Stimulated activated CD4-positive, alpha-beta T cell treated with anti-CD3 and anti-CD28 coated beads, Interleukin-2, amount 100 ng/mL, for 48 hours (primary cell): ENCODE results near the gene EPS15.
"Not testable (repeated sequence)": the region's sequence is repeated elsewhere in the genome, so short reads cannot be mapped to it uniquely, and the experiment has no call there.

Experiments
- DNase-seq, 2 donors: peaks; one replicate each; pipeline ENCODE4 v3.0.0-alpha.2; 2020

The EPS15 gene

DNA sequence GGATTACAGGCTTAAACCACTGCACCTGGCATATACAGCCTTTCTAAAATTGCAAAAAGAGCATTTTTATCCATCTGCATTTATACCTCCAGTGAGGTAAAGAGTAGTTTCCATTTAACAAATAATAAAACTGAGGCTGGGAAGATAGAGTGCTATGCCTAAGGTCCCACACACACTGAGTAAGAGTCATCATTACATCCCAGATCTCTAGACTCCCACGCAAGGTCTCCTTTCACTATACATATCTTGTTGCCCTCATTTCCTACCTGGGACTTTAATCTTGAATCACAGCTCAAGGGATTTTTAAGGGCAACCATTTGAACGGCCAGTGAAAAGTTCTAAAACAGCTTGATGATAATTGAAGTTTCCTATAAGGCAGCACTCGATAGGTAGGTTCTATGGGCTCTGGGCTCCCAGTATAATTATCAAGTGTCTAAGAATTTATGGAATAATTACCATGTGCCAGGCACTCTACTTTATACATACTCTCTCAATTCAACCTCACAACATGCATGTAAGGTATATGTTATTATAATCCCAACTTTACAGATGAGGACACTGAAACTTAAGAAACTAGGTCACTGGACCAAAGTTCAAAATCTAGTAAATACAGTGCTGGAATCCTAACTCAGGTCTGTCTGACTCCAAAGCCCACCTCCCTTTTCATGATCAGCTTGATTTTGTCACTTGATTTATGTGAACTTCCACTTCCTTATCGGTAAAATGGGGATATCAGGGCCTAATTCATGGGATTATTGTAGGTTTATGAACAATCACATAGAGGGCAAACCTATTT, 23.3 kb upstream of the EPS15 start:
- no peak for DNase-seq

DNA sequence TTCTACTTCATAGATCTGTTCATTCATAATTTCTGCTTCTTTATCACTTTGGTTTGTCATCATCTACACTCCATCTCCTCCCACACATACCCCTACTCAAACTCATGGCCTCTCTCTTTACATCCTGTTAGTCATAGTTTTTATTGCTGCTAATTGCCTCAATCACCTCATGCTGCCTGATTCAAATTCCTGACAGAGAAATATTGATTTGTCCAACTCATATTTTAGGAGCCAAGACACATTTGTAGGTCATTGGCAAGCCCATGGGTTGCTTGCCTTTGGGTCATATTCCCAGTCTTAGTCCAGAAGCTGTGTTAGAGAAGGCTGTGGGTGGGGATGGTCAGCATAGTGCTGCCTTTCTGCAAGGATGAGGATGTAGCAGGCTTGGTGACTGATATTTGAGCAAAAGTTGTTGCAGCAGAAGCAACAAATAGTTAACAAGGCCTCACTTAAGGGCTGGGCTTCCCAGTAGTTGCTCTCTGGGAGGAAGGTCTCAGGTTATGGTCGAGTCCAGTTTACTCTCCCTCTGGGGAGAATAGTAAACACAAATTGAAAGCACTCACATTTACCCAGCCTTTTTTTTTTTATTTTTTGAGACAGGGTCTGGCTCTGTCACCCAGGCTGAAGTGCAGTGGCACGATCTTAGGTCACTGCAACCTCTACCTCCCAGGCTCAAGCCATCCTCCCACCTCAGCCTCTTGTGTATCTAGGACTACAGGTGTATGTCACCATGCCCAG, 22.4 kb upstream of the EPS15 start:
- DNase-seq = no peak

DNA sequence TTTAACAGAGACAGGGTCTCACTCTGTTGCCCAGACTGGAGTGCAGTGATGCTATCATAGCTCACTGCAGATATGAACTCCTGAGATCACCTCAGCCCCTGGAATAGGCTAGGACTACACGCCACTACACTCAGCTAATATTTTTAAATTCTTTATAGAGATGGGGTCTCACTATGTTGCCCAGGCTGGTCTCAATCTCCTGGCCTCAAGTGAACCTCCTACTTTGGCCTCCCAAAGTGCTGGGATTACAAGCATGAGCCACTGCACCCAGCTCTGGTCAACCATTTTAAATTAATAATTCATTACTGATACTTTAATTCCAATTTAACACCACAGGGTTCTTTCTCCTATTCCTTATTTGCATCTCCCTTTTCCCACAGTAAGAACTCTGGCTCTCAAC, 18.5 kb upstream of the EPS15 start:
- no peak for DNase-seq

DNA sequence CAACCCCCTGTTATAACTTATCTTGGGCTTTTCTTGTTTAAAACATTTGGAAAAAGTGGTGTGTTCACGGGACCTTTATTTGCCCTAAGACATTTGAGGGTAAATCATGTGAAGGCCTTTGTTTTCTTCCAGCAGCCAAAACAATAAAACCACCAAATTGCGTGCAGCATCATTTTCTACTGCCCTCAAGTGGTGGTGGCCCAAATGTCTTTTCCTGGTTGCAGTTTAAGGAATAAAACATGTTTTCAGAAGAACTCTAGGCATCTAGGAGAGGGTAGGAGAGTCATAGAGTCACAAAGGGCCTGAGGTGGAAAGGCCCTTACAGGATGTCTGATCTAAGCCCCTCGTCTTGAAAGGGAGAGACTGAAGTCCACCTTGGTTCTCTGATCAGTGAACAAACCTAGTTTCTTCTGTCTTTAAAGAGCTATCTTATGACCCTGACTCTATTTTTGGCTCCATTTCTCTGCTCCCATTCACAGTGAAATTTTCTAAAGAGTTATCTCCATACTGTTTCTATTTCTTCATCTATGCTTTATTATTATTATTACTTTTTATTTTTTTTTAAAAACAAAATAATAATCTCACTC, 16.0 kb upstream of the EPS15 start:
- DNase-seq = no peak

DNA sequence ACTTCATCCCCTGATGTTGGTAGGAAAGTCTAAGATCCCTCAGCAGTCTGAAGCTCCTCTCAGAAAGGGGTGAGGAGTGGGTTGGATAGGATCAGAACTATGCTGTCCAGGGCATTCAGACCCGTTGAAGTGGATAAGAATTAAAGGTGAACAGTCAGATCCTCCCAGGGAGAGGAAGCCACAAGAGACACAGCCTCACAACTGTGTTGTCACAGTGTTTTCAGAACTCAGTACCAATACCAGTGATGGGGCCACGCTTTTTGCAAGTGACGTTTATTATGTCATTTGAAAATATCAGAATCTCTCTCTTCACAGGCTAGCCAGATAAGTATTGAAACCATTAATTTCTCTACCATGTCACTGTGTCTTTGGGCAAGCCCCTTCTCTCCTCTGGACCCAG, 15.4 kb upstream of the EPS15 start:
- no peak for DNase-seq

DNA sequence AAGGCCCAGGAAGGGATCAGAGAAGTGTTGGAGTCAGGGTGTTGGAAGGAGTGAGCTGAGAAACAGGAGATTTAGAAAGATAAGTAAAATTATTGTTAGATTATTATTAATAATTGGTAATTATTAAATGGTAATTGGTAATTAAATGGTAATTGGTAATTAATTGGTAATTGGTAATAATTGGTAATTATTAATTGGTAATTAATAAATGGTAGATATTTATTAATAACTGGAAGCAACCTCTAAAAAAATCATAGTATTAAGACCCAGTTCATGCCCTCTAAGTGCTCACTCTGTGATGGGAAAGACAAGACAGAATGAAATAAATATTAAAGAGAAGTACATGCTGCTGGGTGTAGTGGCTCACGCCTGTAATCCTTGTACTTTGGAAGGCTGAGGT, 13.8 kb upstream of the EPS15 start:
- no peak for DNase-seq

DNA sequence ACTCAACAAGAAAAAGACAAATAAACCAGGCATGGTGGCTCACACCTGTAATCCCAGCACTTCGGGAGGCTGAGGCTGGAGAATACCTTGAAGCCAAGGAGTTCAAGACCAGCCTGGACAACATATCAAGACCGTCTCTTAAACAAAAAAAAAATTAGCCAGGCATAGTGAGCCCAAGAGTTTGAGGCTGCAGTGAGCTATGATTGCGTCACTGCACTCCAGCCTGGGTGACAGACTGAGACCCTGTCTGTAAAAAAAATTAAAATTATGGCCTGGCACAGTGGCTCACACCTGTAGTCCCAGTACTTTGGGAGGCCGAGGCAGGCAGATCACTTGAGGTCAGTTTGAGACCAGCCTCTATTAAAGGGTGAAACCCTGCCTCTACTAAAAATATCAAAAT, 11.4 kb upstream of the EPS15 start:
- not testable (repeated sequence) for DNase-seq

DNA sequence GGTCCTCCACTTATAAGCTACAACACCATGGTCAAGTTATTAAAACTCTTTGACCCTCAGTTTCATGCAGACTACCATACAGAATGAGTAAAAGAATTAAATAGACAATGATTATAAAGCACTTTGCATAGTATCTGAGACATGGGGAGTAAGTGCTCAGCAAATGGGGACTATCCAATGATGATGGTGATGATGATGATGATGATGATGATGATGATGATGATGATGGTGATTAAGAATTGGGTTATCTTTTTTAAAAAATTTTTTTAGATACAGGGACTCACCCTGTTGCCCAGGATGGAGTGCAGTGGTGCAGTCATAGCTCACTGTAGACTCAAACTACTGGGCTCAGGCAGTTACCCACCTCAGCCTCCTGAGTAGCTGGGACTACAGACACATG, 8.1 kb upstream of the EPS15 start:
- no peak for DNase-seq

DNA sequence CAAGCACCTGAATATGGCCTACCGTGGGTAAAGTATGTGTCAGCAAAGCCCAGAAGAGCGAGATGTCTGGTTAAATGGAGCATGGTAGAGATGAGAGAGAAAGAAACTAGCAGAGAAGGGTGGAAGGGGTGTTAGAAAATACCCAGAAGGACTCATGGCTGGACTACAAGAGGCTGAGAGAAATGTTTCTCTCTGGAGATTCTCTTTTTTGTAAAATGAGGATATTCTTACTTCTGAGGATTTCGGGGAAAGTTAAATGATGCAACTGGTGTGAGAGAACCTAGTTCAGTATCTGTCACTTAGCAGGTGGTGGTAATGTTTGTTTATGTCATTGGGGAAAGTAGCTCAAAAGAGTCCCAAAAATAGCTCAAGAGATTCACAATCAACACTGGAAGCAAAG, 7.2 kb upstream of the EPS15 start:
- DNase-seq = no peak

DNA sequence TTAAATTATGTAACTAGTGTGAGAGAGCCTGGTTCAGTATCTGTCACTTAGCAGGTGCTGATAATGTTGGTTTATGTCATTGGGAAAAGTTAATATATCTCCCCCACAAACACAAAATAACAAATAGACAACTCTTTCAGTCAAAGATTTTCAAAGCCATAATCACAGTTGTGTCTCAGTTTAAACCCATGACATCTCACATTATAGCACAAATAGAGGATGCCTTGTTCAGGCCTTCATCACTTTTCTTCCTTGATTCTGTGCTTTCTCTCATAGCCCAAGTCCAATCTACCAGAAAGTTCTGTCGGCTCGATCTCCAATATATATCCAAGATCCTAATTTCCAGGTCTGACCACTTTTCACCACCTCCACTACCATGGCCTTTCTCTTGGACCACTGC, 6.2 kb upstream of the EPS15 start:
- DNase-seq = no peak

DNA sequence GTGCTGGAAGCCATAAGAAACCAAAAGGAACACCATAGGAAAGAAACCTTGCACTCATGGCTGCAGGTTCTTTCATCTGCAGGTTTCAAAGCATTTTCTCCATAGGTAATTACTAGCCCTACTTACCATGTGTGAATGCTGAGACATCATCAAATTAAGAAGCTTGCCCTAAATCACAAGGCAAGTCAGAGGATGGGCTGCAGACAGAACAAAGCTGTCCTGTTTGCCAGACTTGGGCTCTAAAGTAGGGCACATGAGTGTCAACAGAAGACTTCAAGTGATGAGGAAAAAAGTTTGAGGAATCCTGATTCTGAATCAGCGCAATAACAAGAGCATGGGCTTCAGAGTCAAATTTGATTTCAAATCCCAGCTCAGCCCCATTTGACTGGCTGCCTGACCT, 5.8 kb upstream of the EPS15 start:
- no peak for DNase-seq

DNA sequence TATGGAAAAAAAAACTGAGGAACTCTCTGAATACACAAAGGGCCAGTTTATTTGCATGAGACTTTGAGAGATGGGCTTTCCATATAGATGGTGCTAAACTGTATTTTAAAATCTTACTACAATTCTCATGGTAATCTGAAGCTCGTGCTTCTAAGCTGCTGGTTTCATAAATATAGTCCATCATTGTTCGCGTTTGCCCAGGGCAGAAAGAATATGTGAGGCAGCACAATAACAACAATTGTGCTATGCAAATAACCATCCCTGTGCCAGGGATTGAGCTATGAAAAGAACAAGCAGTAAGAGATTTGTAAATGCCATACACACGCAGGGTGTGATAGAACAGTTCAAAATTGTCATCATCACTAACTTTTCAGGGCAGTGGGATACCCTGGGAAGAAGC, 4.9 kb upstream of the EPS15 start:
- no peak for DNase-seq

DNA sequence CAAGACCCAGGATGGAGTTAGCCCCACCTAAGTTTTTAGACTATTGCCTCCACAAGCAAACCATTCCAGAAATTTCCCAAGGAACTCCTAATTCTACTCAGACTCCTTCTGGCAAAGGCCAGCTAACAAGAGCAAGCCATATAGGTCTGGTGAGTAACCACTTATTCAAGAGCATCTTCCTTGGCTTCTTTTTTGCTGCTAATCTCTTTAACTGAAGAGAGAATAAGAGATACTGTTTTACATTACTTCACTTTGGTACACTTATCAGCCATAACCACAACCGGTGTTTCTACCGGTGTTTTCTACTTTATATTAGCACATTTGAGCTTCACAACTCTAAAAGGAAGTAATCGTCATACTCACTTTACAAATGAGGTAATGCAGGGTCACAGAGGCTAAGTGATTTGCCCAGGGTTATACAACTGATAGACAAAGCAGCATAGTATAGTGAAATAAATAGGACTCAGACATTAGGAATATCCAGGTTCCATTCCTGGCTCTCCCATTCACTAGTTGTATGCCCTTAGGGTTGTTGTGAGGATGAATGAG, 1.7 kb upstream of the EPS15 start:
- DNase-seq = no peak

DNA sequence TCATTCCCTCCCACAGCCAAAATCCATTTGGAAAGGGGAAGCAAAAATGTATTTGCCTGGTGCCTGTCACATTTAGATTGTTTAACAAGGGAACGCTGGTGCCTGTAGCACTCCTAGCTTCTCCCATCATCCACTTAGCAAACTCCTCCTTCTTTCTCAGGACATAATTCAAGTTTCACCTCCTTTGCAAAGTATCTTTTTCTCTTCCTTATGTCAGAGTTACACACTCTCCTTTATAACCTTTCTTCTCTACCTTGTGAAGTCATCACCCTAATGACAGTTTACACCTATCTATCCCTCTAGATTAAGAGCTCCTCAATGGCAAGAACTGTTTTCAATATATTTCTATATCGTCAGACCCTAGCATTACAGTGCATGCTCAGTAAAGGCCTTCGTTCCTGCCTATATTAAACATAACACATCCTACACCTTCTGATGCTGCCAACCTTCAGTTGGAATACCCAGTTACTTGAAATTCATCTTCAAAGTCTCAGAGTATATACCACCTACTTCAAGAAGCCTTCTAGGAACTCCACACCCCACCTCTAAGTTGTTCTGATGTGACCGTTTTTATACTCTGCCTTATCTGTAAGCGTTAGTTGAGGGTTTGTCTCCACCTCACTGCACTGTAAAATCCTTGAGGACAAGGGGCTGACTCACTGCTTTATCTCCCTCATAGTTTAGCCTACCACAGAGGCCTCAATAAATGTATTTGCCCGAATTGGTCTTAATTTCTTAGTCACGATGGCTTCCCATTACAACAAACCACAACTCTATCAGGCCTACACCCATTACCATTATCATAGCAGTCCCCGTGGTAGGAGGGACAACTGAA, 1.0 kb upstream of the EPS15 start:
- DNase-seq = no peak

DNA sequence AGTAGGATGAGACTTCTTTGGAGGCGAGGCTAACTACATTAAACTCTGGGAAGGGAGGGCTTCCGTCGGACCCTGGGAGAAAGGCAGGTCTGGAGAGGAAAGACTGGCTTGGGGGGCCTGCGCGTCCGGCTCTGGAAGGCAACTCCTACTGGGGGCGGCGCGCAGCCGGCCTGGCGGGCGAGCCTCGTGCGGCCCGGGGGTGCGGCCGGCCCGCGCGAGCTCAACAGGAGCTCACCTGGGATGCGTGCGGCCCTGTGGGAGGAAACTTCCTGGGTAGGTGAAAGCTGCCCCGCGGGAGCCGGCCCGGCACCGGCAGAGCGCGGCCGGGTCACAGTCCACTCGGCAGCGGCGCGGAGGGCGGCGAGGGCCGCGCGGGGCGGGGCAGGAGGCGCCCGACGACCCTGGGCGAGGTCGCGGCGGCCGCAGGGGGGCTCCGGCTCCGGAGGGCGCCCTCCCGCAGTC, 449 bp downstream of the EPS15 start:
- DNase-seq = peak; percentile 36

DNA sequence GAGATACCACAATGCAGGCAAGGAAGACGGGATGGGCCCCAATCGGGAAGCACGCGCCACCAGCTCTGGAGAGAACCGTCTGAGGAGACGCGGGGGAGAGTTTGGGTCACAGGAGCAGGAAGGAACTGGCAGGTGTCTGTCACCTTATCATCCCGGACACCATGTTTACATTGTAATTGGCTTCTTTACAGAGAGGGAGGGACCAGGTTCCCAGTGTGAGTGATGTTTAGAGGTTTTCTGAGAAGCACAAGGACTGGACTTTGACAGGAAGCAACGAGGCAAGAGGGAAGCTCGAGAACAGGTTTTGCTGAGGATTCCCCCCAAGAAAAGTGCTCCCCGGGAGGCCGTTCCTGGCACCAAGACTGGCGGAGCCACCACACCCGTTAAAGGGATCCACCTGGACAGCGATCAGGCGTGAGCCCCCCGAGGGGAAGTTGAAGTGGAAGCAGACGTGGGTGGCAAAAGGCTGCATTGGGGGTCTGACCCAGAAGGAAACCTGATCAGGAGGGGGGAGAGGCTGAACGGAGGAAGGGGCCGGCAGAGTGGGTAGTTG, 957 bp downstream of the EPS15 start:
- DNase-seq = no peak

DNA sequence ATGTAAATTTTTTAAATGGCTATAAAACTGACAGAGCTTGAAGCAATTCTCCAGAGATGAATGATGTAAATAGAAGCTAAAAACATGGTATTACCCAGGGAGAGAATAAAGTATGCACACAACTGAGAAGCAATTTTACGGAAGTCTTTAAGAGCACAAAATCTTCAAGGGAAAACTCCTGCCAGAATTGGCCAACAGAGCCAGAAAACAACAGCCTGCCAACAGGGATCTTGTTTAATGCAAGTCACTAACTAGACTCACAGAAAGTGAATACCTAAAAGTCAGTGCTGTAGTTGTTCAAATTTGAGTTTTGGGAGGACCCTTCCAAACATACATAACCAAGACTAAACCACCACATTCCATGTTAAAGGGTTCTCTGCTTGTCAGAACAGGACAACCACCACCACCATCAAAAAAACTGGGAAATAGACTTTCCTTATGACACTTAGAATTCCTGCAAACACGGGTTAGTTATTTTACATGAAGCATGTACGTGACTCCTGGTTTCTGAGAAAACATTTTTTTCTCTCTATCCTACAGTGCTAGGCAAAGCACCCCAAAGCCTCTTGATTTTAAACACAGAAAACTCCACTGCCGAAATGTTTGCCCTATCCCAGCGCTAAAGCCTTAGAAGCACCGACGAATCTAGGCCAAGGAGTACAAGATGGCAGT, 1.6 kb downstream of the EPS15 start:
- no peak for DNase-seq

DNA sequence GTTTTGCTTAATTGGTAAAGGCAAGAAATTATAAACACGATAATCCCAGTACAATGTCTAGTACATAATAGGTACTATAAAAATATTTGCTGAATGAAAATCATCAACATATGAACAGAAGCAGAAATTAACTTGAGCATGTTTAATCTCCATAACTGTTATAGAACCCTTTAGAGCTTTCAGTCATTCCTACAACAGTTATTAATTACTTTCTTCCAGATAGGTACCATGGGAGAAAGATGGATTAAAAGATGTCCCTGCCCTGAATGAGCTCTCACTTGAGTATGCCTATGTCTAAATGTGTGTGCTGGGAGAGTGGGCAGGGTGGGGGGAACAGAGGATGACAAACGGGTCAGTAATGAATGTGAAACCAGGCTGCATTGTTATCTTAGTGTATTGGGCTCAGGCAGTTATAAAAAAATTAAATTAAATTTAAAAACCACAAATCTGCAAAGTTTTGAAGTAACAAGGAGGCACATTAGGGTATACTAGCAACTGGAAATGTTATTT, 2.4 kb downstream of the EPS15 start:
- no peak for DNase-seq

DNA sequence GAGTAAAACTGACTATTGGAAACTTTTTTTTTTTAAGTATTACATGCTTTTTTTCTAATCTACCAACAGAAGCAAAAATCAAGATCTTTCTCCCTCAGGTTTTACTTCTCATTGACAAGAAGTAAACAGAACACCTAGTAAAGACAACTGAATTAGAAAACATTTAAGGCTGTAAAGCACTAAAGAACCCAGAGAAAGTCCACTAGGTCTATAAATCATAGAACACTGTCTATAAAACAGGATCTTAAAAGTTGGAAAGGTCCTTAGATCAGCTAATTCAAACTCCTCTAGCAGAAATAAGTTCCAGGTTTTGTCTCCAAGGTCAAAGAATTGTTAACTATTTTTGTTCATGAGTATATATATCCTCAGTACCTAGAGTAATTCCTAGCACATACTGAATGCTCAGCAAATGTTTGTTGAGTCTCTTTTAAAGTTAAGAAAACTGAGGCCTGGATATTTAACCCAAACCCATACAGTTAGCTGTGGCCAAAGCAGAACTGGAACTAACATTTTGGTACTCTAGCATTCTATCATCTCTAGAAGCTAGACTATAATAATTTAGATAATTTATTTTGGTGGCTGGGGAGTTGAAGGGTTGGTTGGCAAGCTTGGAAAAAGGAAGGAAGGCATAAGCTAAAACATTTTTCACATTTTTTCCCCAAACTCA, 3.0 kb downstream of the EPS15 start:
- DNase-seq = no peak

DNA sequence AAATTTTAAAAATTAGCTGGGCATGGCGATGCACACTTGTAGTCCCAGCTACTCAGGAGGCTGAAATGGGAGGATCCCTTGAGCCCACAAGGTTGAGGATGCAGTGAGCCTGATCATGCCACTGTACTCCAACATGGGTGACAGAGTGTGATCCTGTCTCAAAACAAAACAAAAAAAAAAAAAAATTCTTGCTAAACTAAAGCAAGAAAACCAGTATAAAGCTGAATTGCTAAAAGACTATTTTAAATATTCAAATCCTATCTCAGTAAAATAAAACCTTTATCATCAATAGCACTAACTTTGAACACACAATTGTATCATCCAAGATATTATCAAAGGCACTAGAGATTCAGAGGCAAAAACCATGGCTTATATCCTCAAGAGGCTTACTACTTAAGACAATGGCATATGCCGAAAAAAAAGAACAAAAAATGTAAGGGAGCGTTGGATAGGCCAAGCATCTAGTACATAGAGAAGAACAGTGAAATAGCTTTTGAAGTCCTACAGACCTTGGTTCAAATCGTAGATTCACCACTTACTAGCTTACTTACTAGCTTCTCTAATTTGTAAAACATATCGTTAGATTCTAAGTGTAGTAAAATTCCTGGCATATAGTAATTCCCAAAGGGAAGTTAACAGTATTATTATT, 3.6 kb downstream of the EPS15 start:
- no peak for DNase-seq

DNA sequence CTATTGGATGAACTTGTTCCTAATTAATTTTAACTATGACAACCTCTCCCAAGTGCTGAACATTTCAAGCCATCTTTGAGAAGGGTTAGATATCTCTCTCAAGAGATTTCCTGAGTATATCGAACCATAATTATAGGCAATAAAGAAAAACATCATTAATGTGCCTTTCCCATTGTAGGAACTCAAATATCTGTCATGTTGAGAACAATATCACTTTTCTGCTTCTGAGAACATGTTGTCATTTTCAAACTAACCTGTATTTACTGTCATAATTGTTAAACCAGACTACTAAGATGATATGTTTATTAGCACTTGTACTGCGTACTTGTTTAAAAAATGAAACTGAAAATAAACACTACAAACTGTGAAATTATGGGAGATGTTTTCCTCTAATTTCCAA, 4.3 kb downstream of the EPS15 start:
- no peak for DNase-seq
